DOHH2 (cell line): Measurements from ENCODE around the gene KDM4C.

Experiments
- H3F3A ChIP-seq: fragments of 200-600 bp; sonication (generic), shearing (Covaris generic); 2 replicates; pipeline ENCODE4 v1.6.0; 2016; ENCODE audit warnings: antibody characterized with exemption, mild to moderate bottlenecking; ENCODE audit not compliant: control insufficient read depth, insufficient read depth
- H3K27ac ChIP-seq: fragments of 200-600 bp; sonication (generic); 2 replicates; pipeline ENCODE4 v1.5.1; 2014; ENCODE audit warnings: low read depth, mild to moderate bottlenecking, low read length, moderate library complexity
- H3K27me3 ChIP-seq: fragments of 200-600 bp; sonication (generic); 2 replicates; pipeline ENCODE4 v1.6.1; 2014; ENCODE audit warnings: mild to moderate bottlenecking, low read length, mixed read lengths; ENCODE audit not compliant: control insufficient read depth
- H3K36me3 ChIP-seq: fragments of 200-600 bp; sonication (generic); 2 replicates; pipeline ENCODE4 v1.6.1; 2014; ENCODE audit warnings: mild to moderate bottlenecking, low read length, moderate library complexity, mixed read lengths; ENCODE audit not compliant: control insufficient read depth
- H3K4me1 ChIP-seq: fragments of 200-600 bp; sonication (generic); 2 replicates; pipeline ENCODE4 v1.6.1; 2014; ENCODE audit warnings: mild to moderate bottlenecking, low read length, mixed read lengths; ENCODE audit not compliant: control insufficient read depth
- H3K4me2 ChIP-seq: fragments of 200-600 bp; sonication (generic); 2 replicates; pipeline ENCODE4 v1.6.0; 2014; ENCODE audit warnings: mild to moderate bottlenecking, low read length, moderate library complexity
- H3K4me3 ChIP-seq: fragments of 200-600 bp; sonication (generic); 2 replicates; pipeline ENCODE4 v1.5.1; 2014; ENCODE audit warnings: mild to moderate bottlenecking, low read length, mixed read lengths
- H3K79me2 ChIP-seq: fragments of 200-600 bp; sonication (generic); 2 replicates; pipeline ENCODE4 v1.6.1; 2014; ENCODE audit warnings: mild to moderate bottlenecking, low read length, mixed read lengths; ENCODE audit not compliant: control insufficient read depth
- H3K9me2 ChIP-seq: fragments of 200-600 bp; sonication (generic); replicated peaks from 2 replicates; pipeline ENCODE4 v1.6.1; 2014; ENCODE audit warnings: mild to moderate bottlenecking, low read length, mixed read lengths; ENCODE audit not compliant: control insufficient read depth
- H3K9me3 ChIP-seq: fragments of 200-600 bp; sonication (generic); 2 replicates; pipeline ENCODE4 v1.6.1; 2014; ENCODE audit warnings: antibody characterized with exemption, low read length, mixed read lengths; ENCODE audit not compliant: control insufficient read depth, insufficient read depth
- H4K20me1 ChIP-seq: fragments of 200-600 bp; sonication (generic); 2 replicates; pipeline ENCODE4 v1.6.0; 2014; ENCODE audit warnings: low read depth, mild to moderate bottlenecking, antibody characterized with exemption, low read length, moderate library complexity; ENCODE audit not compliant: control insufficient read depth, insufficient read depth
- EZH2phosphoT487 ChIP-seq: fragments of 200-600 bp; sonication (generic); IDR thresholded peaks from 2 replicates; pipeline ENCODE4 v1.6.1; 2017; ENCODE audit warnings: borderline replicate concordance, mild to moderate bottlenecking, antibody characterized with exemption, low read length, moderate library complexity, mixed read lengths
- TF ChIP-seq, protein P1 (sequence below): fragments of 200-600 bp; sonication (generic); IDR thresholded peaks from one replicate; pipeline ENCODE4 v1.5.1; 2014; ENCODE audit warnings: antibody characterized with exemption, mild to moderate bottlenecking, low read depth, low read length; ENCODE audit not compliant: poor library complexity, severe bottlenecking

KDM4C gene

DNA sequence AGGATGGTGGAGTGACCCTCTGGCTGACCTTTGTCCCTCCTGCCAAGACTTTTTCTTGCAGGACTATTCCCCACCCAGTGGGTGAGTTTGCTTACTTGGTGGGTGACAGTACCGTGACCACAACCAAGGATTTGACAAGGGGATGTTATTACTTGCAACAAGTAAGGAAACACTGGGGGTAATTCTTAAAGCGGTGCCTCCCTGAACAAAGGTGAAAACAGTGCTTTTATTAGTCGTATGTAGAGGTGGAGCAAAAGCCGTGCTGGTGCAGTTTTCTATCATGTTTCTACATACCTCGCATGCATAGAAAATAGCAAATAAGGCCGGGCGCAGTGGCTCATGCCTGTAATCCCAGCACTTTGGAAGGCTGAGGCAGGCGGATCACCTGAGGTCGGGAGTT is 41.0 kb upstream of the KDM4C start:
- Histone ChIP-seq H3K27ac (peak overlapping the region; percentile 74), H4K20me1 (no peaks in the 10 kb centered on the region), H3K4me2 (peak overlapping the region; percentile 99), H3K4me3 (peak overlapping the region; percentile 83), H3K9me3 (no peaks in the 10 kb centered on the region), H3K36me3 (peaks cover 15% of the 10 kb centered on the region), H3K27me3 (no peaks in the 10 kb centered on the region), H3F3A (peaks cover 15% of the 10 kb centered on the region), H3K79me2 (peaks cover 19% of the 10 kb centered on the region), H3K4me1 (peaks cover 32% of the 10 kb centered on the region), H3K9me2 (no peaks in the 10 kb centered on the region)
- TF ChIP-seq EZH2phosphoT487: no peak

DNA sequence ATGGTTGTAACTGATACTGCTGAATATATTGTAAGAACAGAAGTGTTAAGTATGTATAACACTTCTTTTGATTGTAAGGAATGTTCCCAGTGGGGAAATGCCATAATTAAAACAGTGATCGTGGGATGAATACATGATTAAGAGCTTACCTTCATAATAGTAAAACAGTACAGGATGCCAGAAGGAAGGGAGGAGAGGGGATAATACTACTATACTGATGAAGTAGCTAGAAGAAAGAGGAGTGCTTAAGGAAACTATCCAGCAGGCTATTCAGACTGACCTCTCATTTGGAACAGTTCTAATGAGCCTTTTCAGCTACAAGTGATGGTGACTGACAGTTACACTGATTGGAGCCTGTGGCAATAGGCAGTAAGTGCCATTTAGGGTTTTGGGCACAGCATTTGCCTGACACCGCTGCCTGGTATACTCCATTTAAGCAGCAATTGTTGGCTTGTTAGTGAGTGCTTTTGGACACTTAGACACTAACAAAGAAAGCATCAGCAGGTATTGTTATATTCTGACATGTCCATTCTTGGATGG is 33.8 kb upstream of the KDM4C start:
- no peak overlapping the region for H3K4me3 ChIP-seq
- H3K27me3 ChIP-seq: no peaks in the 10 kb centered on the region
- H3F3A ChIP-seq: no peaks in the 10 kb centered on the region
- H3K9me3 ChIP-seq: no peaks in the 10 kb centered on the region
- H3K9me2 ChIP-seq: no peaks in the 10 kb centered on the region
- TF ChIP-seq EZH2phosphoT487: no peak
- TF ChIP-seq, protein P1, sequence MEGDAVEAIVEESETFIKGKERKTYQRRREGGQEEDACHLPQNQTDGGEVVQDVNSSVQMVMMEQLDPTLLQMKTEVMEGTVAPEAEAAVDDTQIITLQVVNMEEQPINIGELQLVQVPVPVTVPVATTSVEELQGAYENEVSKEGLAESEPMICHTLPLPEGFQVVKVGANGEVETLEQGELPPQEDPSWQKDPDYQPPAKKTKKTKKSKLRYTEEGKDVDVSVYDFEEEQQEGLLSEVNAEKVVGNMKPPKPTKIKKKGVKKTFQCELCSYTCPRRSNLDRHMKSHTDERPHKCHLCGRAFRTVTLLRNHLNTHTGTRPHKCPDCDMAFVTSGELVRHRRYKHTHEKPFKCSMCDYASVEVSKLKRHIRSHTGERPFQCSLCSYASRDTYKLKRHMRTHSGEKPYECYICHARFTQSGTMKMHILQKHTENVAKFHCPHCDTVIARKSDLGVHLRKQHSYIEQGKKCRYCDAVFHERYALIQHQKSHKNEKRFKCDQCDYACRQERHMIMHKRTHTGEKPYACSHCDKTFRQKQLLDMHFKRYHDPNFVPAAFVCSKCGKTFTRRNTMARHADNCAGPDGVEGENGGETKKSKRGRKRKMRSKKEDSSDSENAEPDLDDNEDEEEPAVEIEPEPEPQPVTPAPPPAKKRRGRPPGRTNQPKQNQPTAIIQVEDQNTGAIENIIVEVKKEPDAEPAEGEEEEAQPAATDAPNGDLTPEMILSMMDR: no peak
- H3K4me1 ChIP-seq: peaks cover 13% of the 10 kb centered on the region
- no peak overlapping the region for H3K4me2 ChIP-seq
- no peaks in the 10 kb centered on the region; the same call in 1 of the 2 replicates for H3K79me2 ChIP-seq
- H4K20me1 ChIP-seq: no peaks in the 10 kb centered on the region
- peaks cover 26% of the 10 kb centered on the region for H3K36me3 ChIP-seq
- no peak overlapping the region for H3K27ac ChIP-seq

DNA sequence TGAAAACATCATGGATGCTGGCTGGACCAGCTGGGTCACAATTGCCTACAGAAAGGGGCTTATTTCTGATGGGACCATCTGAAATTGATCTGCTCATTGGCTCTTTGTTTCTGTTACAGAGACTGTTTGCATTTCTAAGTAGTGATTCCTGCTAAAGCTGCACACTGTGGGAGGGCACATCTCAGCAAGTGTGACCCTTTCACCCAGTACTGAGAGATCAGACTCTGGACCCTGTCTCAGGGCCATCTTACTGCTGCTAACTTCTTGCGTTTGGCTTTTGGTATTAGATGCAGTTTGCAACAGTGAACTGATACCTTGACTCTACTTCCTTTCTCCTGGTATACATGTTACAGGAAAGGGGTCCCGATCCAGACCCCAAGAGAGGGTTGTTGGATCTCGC is 24.5 kb upstream of the KDM4C start:
- Histone ChIP-seq H3K9me2 (no peaks in the 10 kb centered on the region), H3K27me3 (no peaks in the 10 kb centered on the region), H4K20me1 (no peaks in the 10 kb centered on the region), H3K27ac (no peak overlapping the region), H3K36me3 (no peaks in the 10 kb centered on the region), H3K79me2 (no peaks in the 10 kb centered on the region), H3K4me1 (no peaks in the 10 kb centered on the region), H3K9me3 (no peaks in the 10 kb centered on the region), H3F3A (no peaks in the 10 kb centered on the region), H3K4me2 (no peak overlapping the region), H3K4me3 (no peak overlapping the region)
- TF ChIP-seq, protein P1: no peak
- TF ChIP-seq EZH2phosphoT487: no peak

DNA sequence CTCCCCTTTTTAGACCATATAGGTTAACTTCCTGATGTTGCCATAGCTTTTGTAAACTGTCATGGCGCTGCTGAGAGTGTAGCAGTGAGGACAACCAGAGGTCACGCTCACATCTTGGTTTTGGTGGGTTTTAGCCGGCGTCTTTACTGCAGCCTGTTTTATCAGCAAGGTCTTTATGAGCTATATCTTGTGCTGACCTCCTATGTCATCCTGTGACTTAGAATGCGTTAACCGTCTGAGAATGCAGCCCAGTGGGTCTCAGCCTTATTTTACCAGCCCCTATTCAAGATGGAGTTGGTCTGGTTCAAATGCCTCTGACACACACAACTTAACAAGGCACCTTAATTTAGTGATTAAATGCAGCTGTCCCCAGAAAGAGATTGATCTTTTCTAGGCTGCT is 23.9 kb upstream of the KDM4C start:
- no peak for TF ChIP-seq EZH2phosphoT487
- TF ChIP-seq, protein P1: no peak
- Histone ChIP-seq H3K36me3 (no peaks in the 10 kb centered on the region), H3K27ac (no peak overlapping the region), H3K9me2 (no peaks in the 10 kb centered on the region), H3K9me3 (no peaks in the 10 kb centered on the region), H3K4me2 (no peak overlapping the region), H3K27me3 (no peaks in the 10 kb centered on the region), H3K79me2 (no peaks in the 10 kb centered on the region), H3K4me1 (no peaks in the 10 kb centered on the region), H3K4me3 (no peak overlapping the region), H3F3A (no peaks in the 10 kb centered on the region), H4K20me1 (no peaks in the 10 kb centered on the region)
